GM21447 (cell line): ENCODE measurements around the gene FFAR2.
"Not testable (repeated sequence)": the region's sequence is repeated elsewhere in the genome, so short reads cannot be mapped to it uniquely, and the experiment has no call there.

ENCODE experiments used
- ATAC-seq: cut with Tn5 transposase; IDR thresholded peaks from one replicate; pipeline ENCODE4 v1.9.1; 2021; ENCODE audit not compliant: unreplicated experiment

Gene FFAR2

GRCh38 chr19:35447606-35448469 is at the start of gene FFAR2:
Gene FFAR2 (plus strand): TSS chr19:35448257. CDS start chr19:35449715, 1,458 bp downstream.
- ATAC-seq: no peak

- ATAC-seq: no peak
These were observed 49.5 kb upstream of the FFAR2 start for GRCh38 chr19:35398570-35398969.

GRCh38 chr19:35399231-35399630 is 48.8 kb upstream of the FFAR2 start:
- no peak for ATAC-seq

- no peak for ATAC-seq
These were observed 47.9 kb upstream of the FFAR2 start for GRCh38 chr19:35399948-35400772.

- no peak for ATAC-seq
These were observed 47.3 kb upstream of the FFAR2 start for GRCh38 chr19:35400773-35401100.

GRCh38 chr19:35401416-35401815 is 46.6 kb upstream of the FFAR2 start:
- ATAC-seq: not testable (repeated sequence)

- no peak for ATAC-seq
These were observed 44.8 kb upstream of the FFAR2 start for GRCh38 chr19:35403116-35403760.

GRCh38 chr19:35404879-35405622 is 43.0 kb upstream of the FFAR2 start:
- ATAC-seq: peak; percentile 49

- no peak for ATAC-seq
These were observed 40.4 kb upstream of the FFAR2 start for GRCh38 chr19:35407619-35408018.

GRCh38 chr19:35408284-35409171 is 39.5 kb upstream of the FFAR2 start:
- ATAC-seq: peak; percentile 72

- ATAC-seq: no peak
These were observed 38.9 kb upstream of the FFAR2 start for GRCh38 chr19:35409191-35409590.

GRCh38 chr19:35410487-35410886 is 37.6 kb upstream of the FFAR2 start:
- ATAC-seq: no peak

- no peak for ATAC-seq
These were observed 33.6 kb upstream of the FFAR2 start for GRCh38 chr19:35414442-35414841.

- no peak for ATAC-seq
These were observed 31.7 kb upstream of the FFAR2 start for GRCh38 chr19:35416331-35416730.

GRCh38 chr19:35417278-35417677 is 30.8 kb upstream of the FFAR2 start:
- ATAC-seq: no peak

GRCh38 chr19:35417713-35418534 is 30.1 kb upstream of the FFAR2 start:
- peak; percentile 64 for ATAC-seq

- ATAC-seq: no peak
These were observed 29.0 kb upstream of the FFAR2 start for GRCh38 chr19:35419046-35419445.

GRCh38 chr19:35419805-35420204 is 28.3 kb upstream of the FFAR2 start:
- ATAC-seq: no peak

- ATAC-seq: no peak
These were observed 26.7 kb upstream of the FFAR2 start for GRCh38 chr19:35421362-35421761.
